ENCODE data around the gene VSTM2B.
A peak's percentile ranks its signal among the peaks of the same experiment; 100 is the strongest.

The VSTM2B gene

GRCh38 chr19:29515706-29516357 is 10.0 kb upstream of the VSTM2B start:
- no peak for DNase-seq (ENCODE audit: low spot score)

- no peak for DNase-seq (ENCODE audit: low spot score)
Measured at GRCh38 chr19:29516358-29516725, 9.5 kb upstream of the VSTM2B start.

DNA sequence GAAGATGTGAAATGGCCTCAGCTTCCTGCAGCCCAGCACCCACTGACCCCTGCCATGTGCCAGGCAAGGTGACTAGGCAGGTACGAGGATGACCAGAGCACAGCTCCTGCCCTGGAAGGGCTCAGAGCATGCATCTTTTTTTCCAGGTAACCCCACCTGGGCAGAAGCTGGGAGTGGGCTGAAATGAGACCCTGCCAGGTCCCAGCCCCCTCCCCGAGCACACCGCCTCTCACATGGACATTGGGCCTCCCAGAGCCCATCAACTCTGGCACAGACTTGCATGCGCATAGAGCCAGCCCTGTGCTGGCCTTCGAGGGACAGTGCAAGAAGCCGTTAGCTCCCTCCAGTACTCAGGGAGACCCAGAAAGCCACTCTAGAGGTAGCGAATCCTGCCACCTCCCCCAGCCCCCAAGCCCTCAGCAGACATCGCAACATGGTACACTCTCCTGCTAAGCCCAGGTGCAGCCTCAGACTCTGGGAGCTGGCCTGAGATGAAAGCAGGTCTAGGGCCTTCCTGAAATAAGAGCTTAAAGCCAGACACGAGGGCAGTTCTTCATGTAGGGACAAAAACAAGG is 8.9 kb upstream of the VSTM2B start:
- DNase-seq (ENCODE audit: low spot score) = no peak

- DNase-seq (ENCODE audit: low spot score) = no peak
Measured at GRCh38 chr19:29517412-29517811, 8.4 kb upstream of the VSTM2B start.

DNA sequence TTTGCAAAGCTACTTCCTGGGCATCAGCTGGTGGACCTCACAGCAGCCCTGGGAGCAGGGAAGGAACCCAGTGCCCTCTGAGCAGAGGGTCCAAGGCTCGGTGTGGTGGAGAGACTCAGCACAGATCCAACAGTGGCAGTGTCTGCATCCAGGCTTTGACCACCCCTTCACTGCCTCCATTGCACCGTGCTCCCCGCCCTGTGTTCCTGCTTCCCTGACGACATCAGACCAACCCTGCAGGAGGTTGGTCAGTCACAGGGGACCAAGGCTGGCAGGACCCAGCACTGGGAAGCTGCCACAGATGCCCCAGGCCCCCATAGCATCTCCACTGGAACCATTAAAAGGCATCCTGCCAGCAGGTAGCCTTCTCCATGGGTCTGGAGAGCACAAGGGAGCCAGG is 7.8 kb upstream of the VSTM2B start:
- DNase-seq (ENCODE audit: low spot score) = no peak

- DNase-seq (ENCODE audit: low spot score) = no peak
Measured at GRCh38 chr19:29519146-29519545, 6.6 kb upstream of the VSTM2B start.

DNA sequence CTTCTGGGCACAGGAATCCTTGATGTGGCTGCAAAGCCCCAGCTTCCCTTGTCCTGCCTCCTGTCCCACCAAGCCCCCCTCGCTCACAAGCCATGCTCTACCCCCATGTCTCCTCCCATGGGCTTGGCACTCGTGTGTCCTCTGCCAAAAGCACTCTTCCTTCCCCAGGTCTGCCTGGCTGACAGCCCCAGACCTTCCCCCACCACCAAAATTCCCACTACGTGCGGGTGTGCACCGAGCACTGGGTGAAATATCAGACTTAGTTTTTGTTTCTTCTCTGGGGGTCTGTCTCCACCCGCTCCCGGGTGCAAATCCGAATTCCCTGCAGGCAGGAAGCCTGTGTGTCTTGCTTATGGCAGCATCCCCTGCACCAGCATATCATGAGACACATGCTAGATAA is 5.9 kb upstream of the VSTM2B start:
- no peak for DNase-seq (ENCODE audit: low spot score)

DNA sequence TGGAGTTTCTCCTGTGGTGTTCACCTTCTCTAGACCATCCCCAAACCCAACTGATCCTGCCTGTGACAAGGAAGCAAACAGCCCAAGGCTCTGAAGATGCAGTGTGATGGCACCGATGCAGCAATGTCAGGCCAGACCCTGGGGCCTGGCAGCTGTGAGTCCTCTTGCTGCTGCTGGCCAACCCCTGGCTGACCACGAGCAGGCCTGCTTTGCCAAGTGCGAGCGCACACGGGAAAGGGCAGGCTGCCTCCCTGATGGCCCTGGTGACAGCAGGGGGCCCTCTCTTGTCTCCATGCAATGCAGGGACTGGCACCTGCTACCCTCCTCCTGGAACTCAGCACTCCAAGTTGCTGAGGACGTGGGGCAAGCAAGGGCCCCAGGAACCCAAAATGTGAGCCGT is 5.4 kb upstream of the VSTM2B start:
- no peak for DNase-seq (ENCODE audit: low spot score)

DNA sequence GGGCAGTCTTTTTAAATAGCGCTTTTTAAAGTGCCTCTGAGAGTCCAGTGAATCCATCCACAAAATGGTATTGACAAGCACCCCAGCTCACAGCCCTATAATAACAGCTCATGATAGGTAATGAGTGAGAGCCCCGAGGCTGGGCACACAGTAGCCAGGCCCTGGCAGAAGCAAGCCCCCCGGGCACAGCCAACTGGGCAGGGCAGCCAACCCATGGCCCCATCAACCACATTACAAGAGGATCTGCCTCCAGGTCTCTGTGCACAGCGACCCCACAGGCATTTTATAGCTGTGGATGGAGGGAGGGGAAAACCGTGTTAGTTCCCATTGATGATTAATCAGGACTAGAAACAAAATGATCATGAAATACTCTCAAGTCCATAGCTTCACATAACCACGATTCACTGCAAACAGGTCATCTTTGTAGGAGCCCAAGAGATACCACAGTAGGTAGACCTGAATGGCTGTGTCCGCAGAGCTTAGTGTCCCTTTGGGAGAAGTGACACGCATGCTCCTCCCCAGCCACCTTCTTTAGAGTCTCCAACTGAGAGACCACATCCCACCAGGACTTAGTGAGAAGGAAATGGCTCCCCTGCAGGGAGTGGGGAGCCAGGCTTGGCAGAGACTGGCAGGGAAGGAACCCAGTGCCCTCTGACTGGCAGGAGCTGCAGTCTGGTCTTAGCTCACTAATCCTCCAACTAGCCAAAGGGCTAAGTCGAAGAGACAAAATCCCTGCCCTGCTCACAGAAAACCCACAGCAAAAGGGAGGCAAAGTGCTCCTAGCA is 4.3 kb upstream of the VSTM2B start:
- no peak for DNase-seq (ENCODE audit: low spot score)

- no peak for DNase-seq (ENCODE audit: low spot score)
Measured at GRCh38 chr19:29523568-29523967, 2.2 kb upstream of the VSTM2B start.

DNA sequence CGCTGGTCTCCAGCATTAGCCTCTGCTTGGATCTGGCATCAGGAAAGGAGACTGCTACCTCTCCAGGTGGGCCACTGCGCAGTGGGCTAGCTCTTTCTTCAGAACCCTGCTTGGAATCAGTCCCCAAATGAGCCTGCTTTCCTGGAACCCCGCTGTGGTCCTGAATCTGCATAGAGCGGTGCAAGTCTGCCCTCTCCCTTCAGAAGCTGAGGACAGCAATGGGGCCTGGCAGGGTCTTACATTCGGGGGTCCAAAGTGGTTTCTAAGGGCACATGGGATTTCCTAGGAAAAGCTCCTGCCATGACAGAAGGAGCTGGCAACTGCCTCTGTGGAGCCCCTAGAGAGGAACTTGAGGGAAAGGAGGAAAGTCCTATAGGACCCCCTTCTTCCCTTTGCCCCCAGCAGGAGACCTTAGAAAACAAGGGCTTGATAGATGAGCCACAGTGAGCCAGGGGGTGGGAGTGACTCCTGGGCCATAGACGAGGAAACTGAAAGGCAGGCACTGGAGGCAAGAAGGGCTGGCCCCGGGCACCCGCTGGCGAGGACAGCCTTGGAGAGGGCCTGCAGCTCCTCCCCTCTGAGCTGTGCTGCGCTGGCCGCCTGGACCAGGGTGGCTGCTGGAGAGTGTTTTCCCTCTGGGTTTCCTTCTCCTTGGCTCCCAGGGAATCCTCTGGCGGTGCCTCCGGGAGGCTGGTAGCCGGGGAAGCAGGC is 1.4 kb upstream of the VSTM2B start:
- DNase-seq (ENCODE audit: low spot score) = no peak

DNA sequence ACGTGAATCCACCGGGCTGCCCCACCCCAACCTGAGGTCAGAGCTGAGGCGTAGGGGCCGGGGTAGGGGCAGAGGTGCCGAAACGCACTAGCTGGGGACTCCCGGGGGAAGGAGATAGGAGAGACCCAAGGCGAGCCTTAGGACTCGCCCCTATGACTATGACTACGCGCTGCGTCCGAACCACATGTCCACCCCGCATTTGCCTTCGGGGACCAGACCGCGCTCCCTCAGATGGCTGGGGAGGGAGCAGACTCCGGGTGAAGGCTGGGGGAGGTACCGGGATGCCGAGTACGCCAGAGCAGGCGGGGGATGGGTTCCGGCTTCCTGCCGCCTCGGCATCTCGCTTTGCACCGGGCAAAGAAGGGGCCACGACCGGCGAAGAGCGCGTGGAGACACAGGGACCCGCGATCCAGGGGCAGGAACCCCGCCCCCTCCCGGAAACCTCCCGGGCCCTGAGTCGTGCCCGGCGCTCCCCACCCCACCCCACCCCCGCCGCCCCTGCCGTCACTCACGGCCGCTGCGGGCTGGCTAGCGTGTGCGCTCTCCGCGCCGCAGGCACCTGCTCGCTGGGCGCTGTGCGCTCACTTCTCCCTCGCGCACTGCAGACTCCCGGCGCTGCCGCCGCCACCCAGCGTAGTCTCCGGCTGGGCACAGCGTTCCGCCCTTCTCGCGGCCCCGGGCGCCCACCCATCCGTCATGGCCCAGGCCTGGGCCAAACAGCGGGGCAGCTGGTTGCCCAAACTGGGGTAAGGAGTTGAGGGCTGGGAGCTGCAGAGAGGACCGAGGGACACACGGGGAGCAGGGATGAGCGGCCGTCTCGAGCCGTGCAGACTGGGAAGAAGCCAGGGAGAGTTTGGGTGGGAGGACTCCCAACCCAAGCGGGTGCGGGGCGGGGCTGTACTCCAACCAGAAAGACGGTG is 622 bp upstream of the VSTM2B start:
- no peak for DNase-seq (ENCODE audit: low spot score)

DNA sequence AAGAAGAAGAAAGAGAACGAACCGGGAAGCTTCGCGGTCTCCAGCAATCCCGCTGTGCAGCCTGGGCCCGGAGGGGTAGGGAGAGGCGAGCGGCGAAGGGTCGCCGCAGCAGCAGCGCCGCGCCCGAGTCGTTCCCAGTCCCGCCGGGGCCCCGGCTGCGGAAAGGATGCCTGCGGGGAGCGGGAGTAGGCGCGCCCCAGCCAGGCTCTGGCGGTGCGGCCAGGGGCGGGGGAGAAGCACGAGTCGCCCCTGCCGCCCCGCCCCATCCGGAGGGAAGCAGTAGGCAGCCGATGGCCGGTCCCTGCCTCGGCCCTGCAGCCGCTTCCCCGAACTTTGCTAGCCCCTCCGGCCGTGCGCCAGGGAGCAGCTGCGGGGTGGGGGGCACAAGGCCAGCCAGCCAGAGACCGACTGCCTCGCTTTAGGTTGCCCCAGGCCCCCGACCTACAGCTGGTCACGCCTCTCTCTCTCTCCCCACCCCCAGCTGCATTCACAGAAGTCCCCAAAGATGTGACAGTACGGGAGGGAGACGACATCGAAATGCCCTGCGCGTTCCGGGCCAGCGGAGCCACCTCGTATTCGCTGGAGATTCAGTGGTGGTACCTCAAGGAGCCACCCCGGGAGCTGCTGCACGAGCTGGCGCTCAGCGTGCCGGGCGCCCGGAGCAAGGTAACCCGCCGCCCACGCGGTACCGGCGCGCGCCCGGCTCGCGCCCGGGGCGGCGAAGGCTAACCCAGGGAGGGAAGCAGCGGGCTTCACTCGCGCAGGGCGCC is 1.1 kb downstream of the VSTM2B start:
- DNase-seq (ENCODE audit: low spot score) = no peak

- peak; percentile 34 for DNase-seq (ENCODE audit: low spot score)
Measured at GRCh38 chr19:29527500-29528328, 1.9 kb downstream of the VSTM2B start.

- peak; percentile 80 for DNase-seq (ENCODE audit: low spot score)
Measured at GRCh38 chr19:29528350-29528945, 2.7 kb downstream of the VSTM2B start.

DNA sequence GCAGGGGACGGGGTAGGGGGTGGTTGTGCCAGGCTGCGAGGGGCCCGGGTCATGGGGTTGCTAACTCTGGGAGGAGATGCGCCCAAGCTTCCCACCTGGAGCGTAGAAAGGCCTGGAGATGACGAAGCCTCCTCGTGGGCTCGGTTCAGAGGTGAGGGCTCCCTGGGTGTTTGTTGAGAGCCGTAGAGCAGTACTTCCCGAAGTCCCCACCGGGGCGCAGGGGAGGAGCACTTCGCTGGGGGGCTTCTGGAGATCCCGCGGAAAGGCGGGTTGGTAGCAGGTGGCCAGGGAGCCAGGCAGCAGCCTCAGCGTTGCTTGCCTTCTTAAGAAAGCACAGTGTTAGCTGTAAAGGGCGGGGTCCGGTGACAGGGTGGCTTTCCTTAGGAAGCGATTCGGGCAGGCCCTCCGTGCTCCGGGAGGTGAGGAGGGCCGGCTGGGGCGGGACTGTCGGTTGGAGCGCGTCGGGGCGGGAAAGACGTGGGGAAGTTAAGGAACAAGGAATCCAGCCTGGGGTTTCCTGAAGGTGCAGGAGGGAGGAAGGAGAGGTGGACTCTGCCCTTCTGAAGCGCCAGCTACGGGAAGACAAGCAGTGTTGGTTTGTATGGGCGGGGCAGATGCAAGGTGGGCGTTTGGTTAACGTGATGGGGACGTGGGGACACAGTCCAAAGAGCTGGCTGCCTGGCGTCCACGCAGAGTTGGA is 3.3 kb downstream of the VSTM2B start:
- no peak for DNase-seq (ENCODE audit: low spot score)

DNA sequence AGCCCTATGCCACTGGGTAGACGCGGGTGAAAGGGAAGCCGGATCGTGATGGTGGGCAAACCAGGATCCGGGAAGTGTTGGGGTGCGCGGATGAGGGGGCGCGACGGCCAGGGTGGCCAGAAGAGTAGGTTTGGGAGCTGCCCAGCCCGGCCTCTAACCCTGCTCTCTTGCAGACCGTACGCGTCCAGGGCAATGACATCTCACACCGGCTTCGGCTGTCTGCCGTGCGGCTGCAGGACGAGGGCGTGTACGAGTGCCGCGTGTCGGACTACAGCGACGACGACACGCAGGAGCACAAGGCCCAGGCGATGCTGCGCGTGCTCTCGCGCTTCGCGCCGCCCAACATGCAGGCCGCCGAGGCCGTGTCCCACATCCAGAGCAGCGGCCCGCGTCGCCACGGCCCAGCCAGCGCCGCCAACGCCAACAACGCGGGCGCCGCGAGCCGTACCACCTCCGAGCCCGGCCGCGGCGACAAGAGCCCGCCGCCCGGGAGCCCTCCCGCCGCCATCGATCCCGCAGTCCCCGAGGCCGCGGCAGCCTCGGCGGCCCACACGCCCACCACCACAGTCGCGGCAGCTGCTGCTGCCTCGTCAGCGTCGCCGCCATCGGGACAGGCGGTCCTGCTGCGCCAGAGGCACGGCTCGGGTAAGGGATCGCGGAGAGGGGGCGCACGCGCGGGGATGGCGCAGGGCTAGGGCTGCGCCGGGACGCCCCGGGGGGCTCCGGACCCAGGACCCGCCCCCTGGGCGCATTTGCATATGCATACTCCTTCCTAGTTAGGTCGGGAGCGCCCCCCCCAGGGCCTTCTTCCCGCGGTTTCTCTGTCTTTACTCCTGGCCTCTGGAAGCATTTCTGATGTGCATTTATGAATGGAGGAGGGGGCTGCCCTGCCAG is 4.1 kb downstream of the VSTM2B start:
- no peak for DNase-seq (ENCODE audit: low spot score)

All from activated CD4-positive, alpha-beta T cell treated with anti-CD3 and anti-CD28 coated beads, Interleukin-2, Interleukin-4, amounts not matched to agents 100 ng/mL and 50 ng/mL, durations not matched to agents 16 hours and 8 hours (primary cell).